Measurements from ENCODE around the gene COA5. TPM values are rescaled to one million over a fixed set of nuclear protein-coding genes. Genes with fewer than 3 reads are reported as not detected.
A peak's percentile ranks its signal among the peaks of the same experiment; 100 is the strongest.

COA5 gene
- total and polyA plus RNA-seq, 4 donors = 9.7 to 42.0 (median 19.5) TPM

GRCh38 chr2:98578231-98578630 is 30.1 kb downstream of the COA5 start:
- no peak for DNase-seq (ENCODE audit: low spot score)
- Histone ChIP-seq H3K9me3 (ENCODE audit: control insufficient read depth in 4 of 4, low read length in 3 of 4) (no peaks in the 10 kb centered on the region), H3K9ac (ENCODE audit: low read depth in 1 of 2, low read length in 2 of 2) (no peak overlapping the region), H3K27me3 (ENCODE audit: control insufficient read depth in 4 of 4, insufficient read depth in 4 of 4, low read length in 3 of 4) (no peaks in the 10 kb centered on the region), H3K36me3 (ENCODE audit: control insufficient read depth in 4 of 4, insufficient read depth in 3 of 4, low read depth in 1 of 4, low read length in 3 of 4) (peaks cover 2 to 20% (median 11%) of the 10 kb centered on the region in 4 donors), H3K4me1 (ENCODE audit: control insufficient read depth in 4 of 4, insufficient read depth in 4 of 4, low read length in 3 of 4) (no peaks in the 10 kb centered on the region), H3K27ac (ENCODE audit: low read depth in 1 of 2, low read length in 2 of 2) (no peak overlapping the region), H3K4me3 (ENCODE audit: low read depth in 1 of 3, low read length in 3 of 3) (no peak overlapping the region)
- TF ChIP-seq FOXA2 (IDR thresholded peaks at IDR 0.05) = no peak
- TF ChIP-seq HNF4A (conservative IDR thresholded peaks at IDR 0.05) = no peak
- no peak for TF ChIP-seq ATF3 (IDR thresholded peaks at IDR 0.05)
- no peak for TF ChIP-seq RAD21 (IDR thresholded peaks at IDR 0.05)
- no peak for TF ChIP-seq ZBTB33 (IDR thresholded peaks at IDR 0.05)
- 95% methylated on average over 9 of the region's 9 CpGs for WGBS

GRCh38 chr2:98577313-98577712 is 31.0 kb downstream of the COA5 start:
- H3K27ac ChIP-seq (ENCODE audit: low read depth in 1 of 2, low read length in 2 of 2) = no peak overlapping the region
- WGBS = 83% methylated on average over 10 of the region's 10 CpGs
- H3K9me3 ChIP-seq (ENCODE audit: control insufficient read depth in 4 of 4, low read length in 3 of 4) = no peaks in the 10 kb centered on the region
- no peaks in the 10 kb centered on the region for H3K27me3 ChIP-seq (ENCODE audit: control insufficient read depth in 4 of 4, insufficient read depth in 4 of 4, low read length in 3 of 4)
- H3K9ac ChIP-seq (ENCODE audit: low read depth in 1 of 2, low read length in 2 of 2) = no peak overlapping the region
- DNase-seq (ENCODE audit: low spot score) = peak; percentile 10
- TF ChIP-seq REST (IDR thresholded peaks at IDR 0.05) (no peak), GABPA (IDR thresholded peaks at IDR 0.05 in 1 of 2, conservative IDR thresholded peaks at IDR 0.05 in 1 of 2) (no peak), MAX (IDR thresholded peaks at IDR 0.05) (no peak)
- H3K4me3 ChIP-seq (ENCODE audit: low read depth in 1 of 3, low read length in 3 of 3) = no peak overlapping the region
- H3K36me3 ChIP-seq (ENCODE audit: control insufficient read depth in 4 of 4, insufficient read depth in 3 of 4, low read depth in 1 of 4, low read length in 3 of 4) = peaks cover 2 to 25% (median 10%) of the 10 kb centered on the region in 4 donors
- no peaks in the 10 kb centered on the region for H3K4me1 ChIP-seq (ENCODE audit: control insufficient read depth in 4 of 4, insufficient read depth in 4 of 4, low read length in 3 of 4)

GRCh38 chr2:98576666-98577312 is 31.5 kb downstream of the COA5 start:
- TF ChIP-seq NR2F2 (IDR thresholded peaks at IDR 0.05) (no peak), TAF1 (conservative IDR thresholded peaks at IDR 0.05) (no peak), MAX (IDR thresholded peaks at IDR 0.05) (no peak), HNF4G (IDR thresholded peaks at IDR 0.05) (no peak), HNF4A (conservative IDR thresholded peaks at IDR 0.05) (no peak), GABPA (IDR thresholded peaks at IDR 0.05 in 1 of 2, conservative IDR thresholded peaks at IDR 0.05 in 1 of 2) (no peak), RXRA (IDR thresholded peaks at IDR 0.05) (no peak), EGR1 (IDR thresholded peaks at IDR 0.05; ENCODE audit: low read depth in 2 of 2) (no peak), YY1 (IDR thresholded peaks at IDR 0.05) (no peak), SP1 (IDR thresholded peaks at IDR 0.05) (no peak), ZBTB33 (IDR thresholded peaks at IDR 0.05) (no peak), CTCF (IDR thresholded peaks at IDR 0.05; ENCODE audit: low read depth, low read length, missing input control) (no peak)
- WGBS = 98% methylated on average over 22 of the region's 22 CpGs
- Histone ChIP-seq H3K9me3 (ENCODE audit: control insufficient read depth in 4 of 4, low read length in 3 of 4) (no peaks in the 10 kb centered on the region), H3K9ac (ENCODE audit: low read depth in 1 of 2, low read length in 2 of 2) (no peak overlapping the region), H3K4me1 (ENCODE audit: control insufficient read depth in 4 of 4, insufficient read depth in 4 of 4, low read length in 3 of 4) (no peaks in the 10 kb centered on the region), H3K4me3 (ENCODE audit: low read depth in 1 of 3, low read length in 3 of 3) (no peak overlapping the region), H3K36me3 (ENCODE audit: control insufficient read depth in 4 of 4, insufficient read depth in 3 of 4, low read depth in 1 of 4, low read length in 3 of 4) (peaks cover 2 to 25% (median 10%) of the 10 kb centered on the region in 4 donors), H3K27ac (ENCODE audit: low read depth in 1 of 2, low read length in 2 of 2) (no peak overlapping the region), H3K27me3 (ENCODE audit: control insufficient read depth in 4 of 4, insufficient read depth in 4 of 4, low read length in 3 of 4) (no peaks in the 10 kb centered on the region)
- peak; percentile 29 for DNase-seq (ENCODE audit: low spot score)

Data from liver (tissue), 9 donors.